Spleen (tissue), 7 donors: ENCODE measurements around the gene CAMK1D.
A peak's percentile ranks its signal among the peaks of the same experiment; 100 is the strongest.

Experiments
- POLR2A ChIP-seq, 3 donors: fragments of 450-650 bp; IDR thresholded peaks; one replicate each; pipeline ENCODE4 v1.5.1; 2017; ENCODE audit warnings: antibody characterized with exemption in 3 of 3, mild to moderate bottlenecking in 1 of 3
- POLR2AphosphoS5 ChIP-seq, 3 donors: sonication (generic); formaldehyde crosslinking; IDR thresholded peaks; one replicate each; pipeline ENCODE4 v1.5.1; 2017; ENCODE audit warnings: antibody characterized with exemption in 3 of 3
- TF ChIP-seq, protein P1 (sequence below), 11 experiments: fragments of 200-600 bp in 7 of 11; fragments of 450-650 bp in 4 of 11; sonication (generic) in 4 of 11; IDR thresholded peaks in 8 of 11; conservative IDR thresholded peaks in 3 of 11; 1 replicate in 7 of 11; 2 replicates in 4 of 11; pipeline versions ENCODE4 v1.4.0 to v1.8.0; 2016 to 2021; ENCODE audit warnings: antibody characterized with exemption in 11 of 11, inconsistent platforms in 4 of 11, mild to moderate bottlenecking in 1 of 11
- donor health status: DM: no; HTN: no; CAD: no; lungs with moderate emphysema.
- donor health status: DM: no; HTN: no; CAD: no.
- donor health status: DM: no; HTN: no; CAD: no.

DNA sequence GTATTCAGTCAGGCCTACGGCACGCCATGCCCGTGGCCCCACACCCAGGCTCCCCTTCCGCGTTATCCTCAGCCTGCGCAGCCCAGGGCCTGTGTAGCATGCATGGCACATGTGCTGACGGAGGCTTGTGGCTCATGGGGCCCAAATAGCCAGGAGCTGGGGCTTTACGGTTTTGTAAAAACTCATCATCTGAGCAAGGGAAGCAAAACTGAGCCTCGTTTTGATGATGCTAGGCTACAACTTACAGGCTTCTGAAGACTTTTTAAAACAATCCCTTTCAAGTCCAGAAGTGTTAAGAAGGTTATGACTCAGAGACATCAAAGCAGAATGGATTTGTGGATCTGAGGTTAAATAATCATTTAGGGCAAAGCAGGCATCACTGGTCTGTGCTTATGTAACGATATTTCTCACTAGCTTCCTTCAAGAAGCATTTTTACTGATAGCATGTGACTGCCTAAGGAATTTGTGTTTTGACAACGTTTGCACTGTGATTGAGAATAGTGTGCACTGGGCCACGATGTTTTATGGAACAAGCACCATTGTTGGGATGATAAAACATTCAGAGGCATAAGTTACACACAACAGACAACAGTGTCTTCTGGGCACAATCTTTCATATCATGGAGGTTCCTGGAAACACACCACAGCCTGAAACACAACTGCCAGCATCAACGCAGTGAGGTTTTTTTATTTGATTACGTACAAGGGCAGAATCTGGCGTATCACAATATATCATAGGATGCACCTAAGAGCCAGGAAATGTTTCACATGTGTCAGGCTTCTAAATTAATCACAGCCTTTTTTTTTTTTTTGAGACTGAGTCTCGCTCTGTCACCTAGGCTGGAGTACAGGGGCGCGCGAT, 377.9 kb downstream of the CAMK1D start:
- TF ChIP-seq, protein P1, sequence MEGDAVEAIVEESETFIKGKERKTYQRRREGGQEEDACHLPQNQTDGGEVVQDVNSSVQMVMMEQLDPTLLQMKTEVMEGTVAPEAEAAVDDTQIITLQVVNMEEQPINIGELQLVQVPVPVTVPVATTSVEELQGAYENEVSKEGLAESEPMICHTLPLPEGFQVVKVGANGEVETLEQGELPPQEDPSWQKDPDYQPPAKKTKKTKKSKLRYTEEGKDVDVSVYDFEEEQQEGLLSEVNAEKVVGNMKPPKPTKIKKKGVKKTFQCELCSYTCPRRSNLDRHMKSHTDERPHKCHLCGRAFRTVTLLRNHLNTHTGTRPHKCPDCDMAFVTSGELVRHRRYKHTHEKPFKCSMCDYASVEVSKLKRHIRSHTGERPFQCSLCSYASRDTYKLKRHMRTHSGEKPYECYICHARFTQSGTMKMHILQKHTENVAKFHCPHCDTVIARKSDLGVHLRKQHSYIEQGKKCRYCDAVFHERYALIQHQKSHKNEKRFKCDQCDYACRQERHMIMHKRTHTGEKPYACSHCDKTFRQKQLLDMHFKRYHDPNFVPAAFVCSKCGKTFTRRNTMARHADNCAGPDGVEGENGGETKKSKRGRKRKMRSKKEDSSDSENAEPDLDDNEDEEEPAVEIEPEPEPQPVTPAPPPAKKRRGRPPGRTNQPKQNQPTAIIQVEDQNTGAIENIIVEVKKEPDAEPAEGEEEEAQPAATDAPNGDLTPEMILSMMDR (IDR thresholded peaks at IDR 0.05 in 8 of 11, conservative IDR thresholded peaks at IDR 0.05 in 3 of 11): no peak
- TF ChIP-seq POLR2A (IDR thresholded peaks at IDR 0.05): no peak
- peak in 1 of 3 donors; percentile 8 for TF ChIP-seq POLR2AphosphoS5 (IDR thresholded peaks at IDR 0.05)
